ENCODE measurements around the gene IGLL5.

The IGLL5 gene

GRCh38 chr22:22928666-22929380 lies 41.2 kb downstream of the IGLL5 start:
- no peak for TF ChIP-seq CTCF (IDR thresholded peaks at IDR 0.05; ENCODE audit: low read depth, low read length, missing control alignments)
- DNase-seq (ENCODE audit: low read depth): no peak
- in situ Hi-C loops (cut with HindIII; ENCODE audit: low sequenced_read_pairs): no loop called here
- no peak overlapping the region for H3K4me3 ChIP-seq (ENCODE audit: low read depth, low read length)

- TF ChIP-seq CTCF (IDR thresholded peaks at IDR 0.05; ENCODE audit: low read depth, low read length, missing control alignments): no peak
- DNase-seq (ENCODE audit: low read depth): no peak
- H3K4me3 ChIP-seq (ENCODE audit: low read depth, low read length): no peak overlapping the region
- in situ Hi-C loops (cut with HindIII; ENCODE audit: low sequenced_read_pairs): loop anchor here (10.0 kb wide), 1 partner anchor 185 kb away; no protein-coding TSS in a partner anchor
These were observed 42.0 kb downstream of the IGLL5 start for GRCh38 chr22:22929381-22930221.

- no peak for DNase-seq (ENCODE audit: low read depth)
- no peak for TF ChIP-seq CTCF (IDR thresholded peaks at IDR 0.05; ENCODE audit: low read depth, low read length, missing control alignments)
- in situ Hi-C loops (cut with HindIII; ENCODE audit: low sequenced_read_pairs): loop anchor here (10.0 kb wide), 1 partner anchor 185 kb away; no protein-coding TSS in a partner anchor
- no peak overlapping the region for H3K4me3 ChIP-seq (ENCODE audit: low read depth, low read length)
These were observed 42.5 kb downstream of the IGLL5 start for GRCh38 chr22:22930222-22930497.

- H3K4me3 ChIP-seq (ENCODE audit: low read depth, low read length): no peak overlapping the region
- no peak for DNase-seq (ENCODE audit: low read depth)
- TF ChIP-seq CTCF (IDR thresholded peaks at IDR 0.05; ENCODE audit: low read depth, low read length, missing control alignments): no peak
- in situ Hi-C loops (cut with HindIII; ENCODE audit: low sequenced_read_pairs): loop anchor here (10.0 kb wide), 1 partner anchor 184 kb away; no protein-coding TSS in a partner anchor
These were observed 43.2 kb downstream of the IGLL5 start for GRCh38 chr22:22930571-22931556.

GRCh38 chr22:22931557-22932270 lies 44.1 kb downstream of the IGLL5 start:
- in situ Hi-C loops (cut with HindIII; ENCODE audit: low sequenced_read_pairs): loop anchor here (10.0 kb wide), 1 partner anchor 183 kb away; no protein-coding TSS in a partner anchor
- no peak for DNase-seq (ENCODE audit: low read depth)
- TF ChIP-seq CTCF (IDR thresholded peaks at IDR 0.05; ENCODE audit: low read depth, low read length, missing control alignments): no peak
- no peak overlapping the region for H3K4me3 ChIP-seq (ENCODE audit: low read depth, low read length)
